Measurements from ENCODE around the gene REM1. TPM values are rescaled to one million over a fixed set of nuclear protein-coding genes. Genes with fewer than 3 reads are reported as not detected.

The REM1 gene
- total and polyA plus RNA-seq, 2 of the 13 experiments (the other 11 are each of a cell fraction or from before 2014, with no cell fraction given): not detected

DNA sequence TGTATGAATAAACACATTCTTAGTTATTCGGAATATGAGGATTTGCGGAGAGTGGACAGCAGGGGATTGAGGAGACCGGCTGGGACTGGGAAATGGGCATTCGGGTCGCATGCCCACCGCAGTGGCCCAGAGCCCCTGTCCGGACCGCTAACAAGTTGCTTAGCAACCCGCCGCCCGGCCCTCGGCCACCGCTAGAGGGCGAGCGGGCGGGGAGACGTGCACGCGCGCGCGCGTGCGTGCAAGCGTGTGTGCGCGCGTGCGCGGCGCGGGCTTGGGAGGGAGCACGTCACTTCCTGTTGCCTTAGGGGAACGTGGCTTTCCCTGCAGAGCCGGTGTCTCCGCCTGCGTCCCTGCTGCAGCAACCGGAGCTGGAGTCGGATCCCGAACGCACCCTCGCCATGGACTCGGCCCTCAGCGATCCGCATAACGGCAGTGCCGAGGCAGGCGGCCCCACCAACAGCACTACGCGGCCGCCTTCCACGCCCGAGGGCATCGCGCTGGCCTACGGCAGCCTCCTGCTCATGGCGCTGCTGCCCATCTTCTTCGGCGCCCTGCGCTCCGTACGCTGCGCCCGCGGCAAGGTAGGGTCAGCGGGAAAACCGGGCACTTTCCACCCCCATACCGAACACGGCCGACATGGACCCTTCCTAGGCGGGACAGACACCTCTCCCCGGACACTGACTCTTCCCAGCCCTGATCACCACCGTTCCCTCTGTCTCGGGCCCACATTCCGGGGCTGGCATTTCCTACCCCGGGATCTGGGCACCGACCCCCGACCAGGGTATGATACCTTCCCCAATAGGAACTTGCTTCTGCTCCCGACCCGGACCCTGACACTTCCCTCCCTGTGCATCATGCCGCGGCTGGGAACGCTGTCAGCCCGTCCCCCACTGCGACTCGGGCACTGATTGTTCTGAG is 39.3 kb downstream of the REM1 start, which contains the start of gene HM13 (continued):
- TF ChIP-seq, protein P1, sequence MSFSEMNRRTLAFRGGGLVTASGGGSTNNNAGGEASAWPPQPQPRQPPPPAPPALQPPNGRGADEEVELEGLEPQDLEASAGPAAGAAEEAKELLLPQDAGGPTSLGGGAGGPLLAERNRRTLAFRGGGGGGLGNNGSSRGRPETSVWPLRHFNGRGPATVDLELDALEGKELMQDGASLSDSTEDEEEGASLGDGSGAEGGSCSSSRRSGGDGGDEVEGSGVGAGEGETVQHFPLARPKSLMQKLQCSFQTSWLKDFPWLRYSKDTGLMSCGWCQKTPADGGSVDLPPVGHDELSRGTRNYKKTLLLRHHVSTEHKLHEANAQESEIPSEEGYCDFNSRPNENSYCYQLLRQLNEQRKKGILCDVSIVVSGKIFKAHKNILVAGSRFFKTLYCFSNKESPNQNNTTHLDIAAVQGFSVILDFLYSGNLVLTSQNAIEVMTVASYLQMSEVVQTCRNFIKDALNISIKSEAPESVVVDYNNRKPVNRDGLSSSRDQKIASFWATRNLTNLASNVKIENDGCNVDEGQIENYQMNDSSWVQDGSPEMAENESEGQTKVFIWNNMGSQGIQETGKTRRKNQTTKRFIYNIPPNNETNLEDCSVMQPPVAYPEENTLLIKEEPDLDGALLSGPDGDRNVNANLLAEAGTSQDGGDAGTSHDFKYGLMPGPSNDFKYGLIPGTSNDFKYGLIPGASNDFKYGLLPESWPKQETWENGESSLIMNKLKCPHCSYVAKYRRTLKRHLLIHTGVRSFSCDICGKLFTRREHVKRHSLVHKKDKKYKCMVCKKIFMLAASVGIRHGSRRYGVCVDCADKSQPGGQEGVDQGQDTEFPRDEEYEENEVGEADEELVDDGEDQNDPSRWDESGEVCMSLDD (CRISPR knock-in tag; IDR thresholded peaks at IDR 0.05; ENCODE audit: borderline replicate concordance): peak; percentile 51; the same call in 1 of the 2 replicates
- TF ChIP-seq ZNF644 (CRISPR knock-in tag; IDR thresholded peaks at IDR 0.05; ENCODE audit: low read depth) (no peak), HOXA9 (CRISPR knock-in tag; IDR thresholded peaks at IDR 0.05; ENCODE audit: borderline replicate concordance) (0 out of 2 replicates have a peak, but pooled peaks have one; percentile 57), ZNF407 (CRISPR knock-in tag; IDR thresholded peaks at IDR 0.05; ENCODE audit: not compliant biosample characterization) (no peak), ZNF138 (CRISPR knock-in tag; IDR thresholded peaks at IDR 0.05; ENCODE audit: low read depth) (peak; percentile 99), BCL3 (CRISPR knock-in tag; IDR thresholded peaks at IDR 0.05) (no peak; the same call in none of the 2 replicates), CERS6 (CRISPR knock-in tag; IDR thresholded peaks at IDR 0.05) (0 out of 2 replicates have a peak, but pooled peaks have one; percentile 79), THAP11 (CRISPR knock-in tag; IDR thresholded peaks at IDR 0.05) (peak; percentile 89)
- TF ChIP-seq, protein P2, sequence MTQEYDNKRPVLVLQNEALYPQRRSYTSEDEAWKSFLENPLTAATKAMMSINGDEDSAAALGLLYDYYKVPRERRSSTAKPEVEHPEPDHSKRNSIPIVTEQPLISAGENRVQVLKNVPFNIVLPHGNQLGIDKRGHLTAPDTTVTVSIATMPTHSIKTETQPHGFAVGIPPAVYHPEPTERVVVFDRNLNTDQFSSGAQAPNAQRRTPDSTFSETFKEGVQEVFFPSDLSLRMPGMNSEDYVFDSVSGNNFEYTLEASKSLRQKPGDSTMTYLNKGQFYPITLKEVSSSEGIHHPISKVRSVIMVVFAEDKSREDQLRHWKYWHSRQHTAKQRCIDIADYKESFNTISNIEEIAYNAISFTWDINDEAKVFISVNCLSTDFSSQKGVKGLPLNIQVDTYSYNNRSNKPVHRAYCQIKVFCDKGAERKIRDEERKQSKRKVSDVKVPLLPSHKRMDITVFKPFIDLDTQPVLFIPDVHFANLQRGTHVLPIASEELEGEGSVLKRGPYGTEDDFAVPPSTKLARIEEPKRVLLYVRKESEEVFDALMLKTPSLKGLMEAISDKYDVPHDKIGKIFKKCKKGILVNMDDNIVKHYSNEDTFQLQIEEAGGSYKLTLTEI (CRISPR knock-in tag; conservative IDR thresholded peaks at IDR 0.05): no peak
- TF ChIP-seq, protein P3, sequence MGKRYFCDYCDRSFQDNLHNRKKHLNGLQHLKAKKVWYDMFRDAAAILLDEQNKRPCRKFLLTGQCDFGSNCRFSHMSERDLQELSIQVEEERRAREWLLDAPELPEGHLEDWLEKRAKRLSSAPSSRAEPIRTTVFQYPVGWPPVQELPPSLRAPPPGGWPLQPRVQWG (CRISPR knock-in tag; IDR thresholded peaks at IDR 0.05; ENCODE audit: borderline replicate concordance, low read depth): no peak

All from HepG2 (cell line).